Lower leg skin (tissue), 4 donors: Measurements from ENCODE around the gene LRBA. TPM values are rescaled to one million over a fixed set of nuclear protein-coding genes. Genes with fewer than 3 reads are reported as not detected.

Experiments
- DNase-seq, 2 donors: peaks; one replicate each; pipeline ENCODE4 v3.0.0-alpha.2; 2019; ENCODE audit warnings: low spot score in 2 of 2
- H3K4me3 ChIP-seq: fragments of 200-600 bp; sonication (generic); 2 replicates; pipeline ENCODE4 v1.5.1; 2017; ENCODE audit warnings: mild to moderate bottlenecking, low read depth; ENCODE audit not compliant: poor library complexity, severe bottlenecking
- POLR2A ChIP-seq, 2 donors: fragments of 450-650 bp; IDR thresholded peaks; one replicate each; pipeline ENCODE4 v1.6.1; 2016 to 2017; ENCODE audit warnings: antibody characterized with exemption in 2 of 2, mild to moderate bottlenecking in 1 of 2, moderate library complexity in 1 of 2
- WGBS, 2 donors: methylation state at CpG; one replicate each; pipeline ENCODE4 v1.1.5; 2018; 5-methylcytosine and 5-hydroxymethylcytosine counted together
- intact Hi-C: fragments of 100-400 bp; cut with DNase I; formaldehyde crosslinking; loops from one replicate; pipeline ENCODE4 v1.15.0; 2023; ENCODE audit warnings: low total_unique reads
- total RNA-seq, 4 donors: library from RNA; depleted of rRNA; stranded (reverse); fragments of >200 nt; gene quantifications; one replicate each; pipeline ENCODE4 v1.1.0, GENCODE V29; 2016
- TF ChIP-seq, protein P1 (sequence below), 3 donors: fragments of 450-650 bp; IDR thresholded peaks; one replicate each; pipeline ENCODE4 v1.5.1; 2016; ENCODE audit warnings: antibody characterized with exemption in 3 of 3, mild to moderate bottlenecking in 3 of 3, moderate library complexity in 2 of 3

Gene LRBA
- total RNA-seq, 4 donors from 2014 or later, result 71.9 to 86.8 (median 75.0) TPM

DNA sequence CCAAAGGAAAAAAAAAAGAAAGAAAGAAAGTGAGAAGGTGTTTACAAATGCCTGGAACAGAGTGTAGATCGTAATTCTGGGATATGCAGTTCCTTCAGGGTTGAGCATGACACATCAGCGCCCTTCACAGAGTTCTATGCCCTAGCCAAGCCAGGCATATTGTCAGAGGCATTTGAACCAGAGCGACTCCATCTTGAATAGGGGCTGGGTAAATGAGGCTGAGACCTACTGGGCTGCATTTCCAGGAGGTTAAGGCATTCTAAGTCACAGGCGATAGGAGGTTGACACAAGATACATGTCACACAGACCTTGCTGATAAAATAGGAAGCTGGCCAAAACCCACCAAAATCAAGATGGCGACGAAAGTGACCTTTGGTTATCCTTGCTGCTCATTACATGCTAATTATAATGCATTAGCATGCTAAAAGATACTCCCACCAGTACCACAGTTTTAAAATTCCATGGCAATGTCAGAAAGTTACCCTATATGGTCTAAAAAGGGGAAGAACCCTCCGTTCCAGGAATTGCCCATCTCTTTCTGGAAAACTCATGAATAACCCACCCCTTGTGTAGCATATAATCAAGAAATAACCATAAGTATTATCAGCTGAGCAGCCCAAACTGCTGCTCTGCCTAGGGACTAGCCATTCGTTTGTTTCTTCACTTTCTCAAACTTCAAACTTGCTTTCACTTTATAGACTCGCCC lies 23.5 kb upstream of the LRBA start:
- DNase-seq, result peak in 1 of 2 donors; percentile 46
- 93 to 96% methylated on average over 9 of the region's 9 CpGs for WGBS, 2 donors
- intact Hi-C loops, result no loop called here
- TF ChIP-seq, protein P1, sequence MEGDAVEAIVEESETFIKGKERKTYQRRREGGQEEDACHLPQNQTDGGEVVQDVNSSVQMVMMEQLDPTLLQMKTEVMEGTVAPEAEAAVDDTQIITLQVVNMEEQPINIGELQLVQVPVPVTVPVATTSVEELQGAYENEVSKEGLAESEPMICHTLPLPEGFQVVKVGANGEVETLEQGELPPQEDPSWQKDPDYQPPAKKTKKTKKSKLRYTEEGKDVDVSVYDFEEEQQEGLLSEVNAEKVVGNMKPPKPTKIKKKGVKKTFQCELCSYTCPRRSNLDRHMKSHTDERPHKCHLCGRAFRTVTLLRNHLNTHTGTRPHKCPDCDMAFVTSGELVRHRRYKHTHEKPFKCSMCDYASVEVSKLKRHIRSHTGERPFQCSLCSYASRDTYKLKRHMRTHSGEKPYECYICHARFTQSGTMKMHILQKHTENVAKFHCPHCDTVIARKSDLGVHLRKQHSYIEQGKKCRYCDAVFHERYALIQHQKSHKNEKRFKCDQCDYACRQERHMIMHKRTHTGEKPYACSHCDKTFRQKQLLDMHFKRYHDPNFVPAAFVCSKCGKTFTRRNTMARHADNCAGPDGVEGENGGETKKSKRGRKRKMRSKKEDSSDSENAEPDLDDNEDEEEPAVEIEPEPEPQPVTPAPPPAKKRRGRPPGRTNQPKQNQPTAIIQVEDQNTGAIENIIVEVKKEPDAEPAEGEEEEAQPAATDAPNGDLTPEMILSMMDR (IDR thresholded peaks at IDR 0.05), result no peak
- H3K4me3 ChIP-seq, result no peak overlapping the region

DNA sequence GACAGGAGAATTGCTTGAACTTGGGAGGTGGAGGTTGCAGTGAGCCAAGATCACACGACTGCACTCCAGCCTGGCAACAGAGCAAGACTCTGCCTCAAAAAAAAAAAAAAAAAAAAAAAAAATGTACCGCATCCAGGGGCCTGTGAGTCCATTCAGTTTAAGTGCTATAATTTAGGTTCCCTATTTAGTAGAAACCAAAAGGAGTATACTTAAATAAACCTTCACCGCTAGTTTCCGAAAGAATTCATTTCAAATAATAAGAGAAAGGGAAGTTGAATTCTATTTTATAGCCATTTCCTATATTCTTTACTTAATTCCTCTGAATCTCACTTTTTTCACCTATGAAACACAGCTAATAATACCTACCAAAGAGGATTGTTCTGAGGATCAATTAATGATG lies 20.8 kb upstream of the LRBA start:
- TF ChIP-seq POLR2A (IDR thresholded peaks at IDR 0.05), result no peak
- TF ChIP-seq, protein P1 (IDR thresholded peaks at IDR 0.05), result no peak
- intact Hi-C loops, result no loop called here
- DNase-seq, result peak in 1 of 2 donors; percentile 9
- 74 to 78% methylated on average over 4 of the region's 4 CpGs for WGBS, 2 donors
- H3K4me3 ChIP-seq, result no peak overlapping the region

DNA sequence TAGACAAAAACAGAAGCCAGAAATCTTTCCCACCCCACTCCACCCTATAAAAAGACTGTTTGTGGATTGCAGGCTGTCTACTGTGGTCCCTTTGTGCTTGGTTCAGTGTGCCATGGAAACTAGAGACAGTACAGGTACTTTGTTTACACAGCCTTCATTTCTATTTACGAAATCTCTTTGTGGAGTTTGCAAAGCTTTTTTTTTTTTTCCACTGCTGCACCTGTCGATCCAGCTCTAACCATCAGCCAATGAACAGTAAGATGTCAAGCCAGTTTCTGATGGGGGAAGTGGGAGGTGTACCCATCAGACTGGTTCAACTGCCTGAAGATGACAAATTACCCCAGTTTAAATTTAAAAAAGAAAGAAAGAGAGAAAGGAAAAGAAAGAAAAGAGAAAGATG lies 20.2 kb upstream of the LRBA start:
- DNase-seq, result peak in 1 of 2 donors; percentile 23
- H3K4me3 ChIP-seq, result no peak overlapping the region
- intact Hi-C loops, result no loop called here
- TF ChIP-seq, protein P1 (IDR thresholded peaks at IDR 0.05), result no peak
- no peak for TF ChIP-seq POLR2A (IDR thresholded peaks at IDR 0.05)
- 30 to 31% methylated on average over 2 of the region's 2 CpGs for WGBS, 2 donors

DNA sequence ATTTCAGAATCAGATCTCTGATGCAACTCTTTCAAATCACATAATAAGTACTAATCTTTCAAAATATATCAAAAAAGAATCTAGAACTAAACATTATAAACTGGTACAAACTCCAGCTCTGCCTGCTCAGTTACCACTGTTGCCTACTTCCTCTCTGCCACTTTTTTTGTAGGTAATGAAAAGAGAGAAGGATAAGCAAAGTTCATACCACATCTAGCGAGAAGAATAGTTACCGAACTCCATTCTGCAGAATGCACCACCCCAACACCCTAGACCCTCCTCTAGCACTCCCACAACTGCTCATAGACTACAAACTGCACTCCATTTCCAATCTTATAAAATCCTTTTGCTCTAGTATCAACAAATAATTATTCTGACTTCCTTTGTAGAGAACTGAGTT lies 19.7 kb upstream of the LRBA start:
- no peak for DNase-seq
- no peak overlapping the region for H3K4me3 ChIP-seq
- intact Hi-C loops, result no loop called here
- WGBS, 2 donors, result 77 to 78% methylated on average over 2 of the region's 2 CpGs
- TF ChIP-seq, protein P1 (IDR thresholded peaks at IDR 0.05), result no peak
- no peak for TF ChIP-seq POLR2A (IDR thresholded peaks at IDR 0.05)

DNA sequence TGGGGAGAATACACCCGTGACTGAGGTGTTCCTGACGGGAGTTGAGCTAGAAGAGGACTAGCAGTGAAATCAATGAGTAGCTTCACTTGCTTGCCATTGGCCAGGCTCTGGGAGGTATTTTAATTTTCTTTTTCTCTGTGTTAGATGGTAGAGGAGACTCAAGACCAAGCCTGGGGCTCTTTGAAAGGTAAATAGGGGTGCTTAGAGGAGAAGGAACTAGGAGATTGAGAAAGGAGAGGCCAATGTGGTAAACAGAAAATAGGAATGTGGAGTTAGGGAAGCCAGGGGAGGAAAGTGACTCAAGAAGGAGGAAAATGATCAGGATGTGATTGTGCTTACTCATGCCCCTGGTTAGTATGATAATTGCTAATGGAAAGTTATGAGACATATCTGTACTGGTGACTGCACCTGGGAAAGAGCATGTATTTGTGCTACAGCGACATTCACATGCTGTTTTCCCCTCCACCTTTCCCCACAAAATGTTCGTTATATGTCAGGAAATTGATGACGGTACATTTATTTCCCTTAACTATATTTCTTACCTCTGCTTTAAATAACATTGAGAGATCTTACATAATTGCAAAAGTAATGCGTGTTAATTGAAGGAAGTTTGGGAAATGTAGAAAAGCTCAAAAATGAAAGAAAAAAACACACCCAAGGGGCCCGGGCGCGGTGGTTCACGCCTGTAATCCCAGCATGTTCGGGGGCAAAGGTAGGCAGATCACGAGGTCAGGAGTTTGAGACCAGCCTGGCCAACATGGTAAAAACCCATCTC lies 16.9 kb upstream of the LRBA start:
- WGBS, 2 donors, result 68 to 78% methylated on average over 11 to 12 of the region's 12 CpGs
- DNase-seq, result peak in 1 of 2 donors; percentile 50
- no peak overlapping the region for H3K4me3 ChIP-seq

More for the DNA sequence above, 16.9 kb upstream of the LRBA start:
- TF ChIP-seq, protein P1 (IDR thresholded peaks at IDR 0.05), result no peak
- TF ChIP-seq POLR2A (IDR thresholded peaks at IDR 0.05), result no peak
- intact Hi-C loops, result no loop called here
